NOMO-1 (cell line): Measurements from ENCODE around the gene RFWD3.

ENCODE experiments used
- DNase-seq, 2 experiments: peaks; one replicate each; lab custom pipeline; 2025; ENCODE audit not compliant: unreplicated experiment in 2 of 2; lab: John Stamatoyannopoulos, UW

Gene RFWD3

GRCh38 chr16:74623214-74623838 is 43.4 kb downstream of the RFWD3 start:
- DNase-seq: peak in 1 of 2 experiments; percentile 29

- no peak for DNase-seq
Observed at GRCh38 chr16:74622005-74622404, 44.7 kb downstream of the RFWD3 start.

- DNase-seq: no peak
Observed at GRCh38 chr16:74617206-74617788, 49.4 kb downstream of the RFWD3 start.

GRCh38 chr16:74611721-74612120 is 55.0 kb downstream of the RFWD3 start:
- no peak for DNase-seq

- DNase-seq: no peak
Observed at GRCh38 chr16:74608944-74609343, 57.7 kb downstream of the RFWD3 start.

GRCh38 chr16:74608381-74608780 is 58.3 kb downstream of the RFWD3 start:
- DNase-seq: no peak

GRCh38 chr16:74607962-74608356 is 58.7 kb downstream of the RFWD3 start:
- DNase-seq: no peak

GRCh38 chr16:74607310-74607961 is 59.2 kb downstream of the RFWD3 start:
- DNase-seq: no peak

GRCh38 chr16:74606521-74607309 is 60.0 kb downstream of the RFWD3 start, which contains the start of gene GLG1:
Gene GLG1 (minus strand): TSS chr16:74607114. CDS start chr16:74607094, 20 bp downstream.
- peak; percentile 85 to 93 for DNase-seq

- DNase-seq: peak; percentile 41 to 46
Observed at GRCh38 chr16:74605746-74606520, 60.7 kb downstream of the RFWD3 start.

GRCh38 chr16:74605332-74605731 is 61.3 kb downstream of the RFWD3 start:
- DNase-seq: no peak

GRCh38 chr16:74603848-74604247 is 62.8 kb downstream of the RFWD3 start:
- DNase-seq: no peak

- DNase-seq: peak; percentile 41 to 42
Observed at GRCh38 chr16:74601126-74601871, 65.4 kb downstream of the RFWD3 start.

GRCh38 chr16:74596586-74596985 is 70.1 kb downstream of the RFWD3 start:
- no peak for DNase-seq

- DNase-seq: no peak
Observed at GRCh38 chr16:74592847-74593246, 73.8 kb downstream of the RFWD3 start.

GRCh38 chr16:74591876-74592650 is 74.6 kb downstream of the RFWD3 start:
- DNase-seq: no peak

- DNase-seq: no peak
Observed at GRCh38 chr16:74586948-74587347, 79.7 kb downstream of the RFWD3 start.

- DNase-seq: no peak
Observed at GRCh38 chr16:74585846-74586443, 80.7 kb downstream of the RFWD3 start.
